Right lobe of liver (tissue), 6 donors: ENCODE data around the gene ADAM12. TPM values are rescaled to one million over a fixed set of nuclear protein-coding genes. Genes with fewer than 3 reads are reported as not detected.

ENCODE experiments used
- ATAC-seq, 4 donors: fragments of 200-7000 bp; cut with Tn5 transposase; one replicate each; pipeline ENCODE4 v1.9.1; 2020; ENCODE audit warnings: mild to moderate bottlenecking in 4 of 4, moderate library complexity in 4 of 4
- DNase-seq, 3 donors: peaks; one replicate each; pipeline ENCODE4 v3.0.0-alpha.2; 2020
- H3K27ac ChIP-seq, 3 donors: fragments of 200-600 bp; one replicate each; pipeline ENCODE4 v1.8.0; 2022
- H3K27me3 ChIP-seq, 2 donors: fragments of 200-600 bp; one replicate each; pipeline ENCODE4 v1.8.0; 2022
- H3K36me3 ChIP-seq, 4 donors: fragments of 200-600 bp; sonication (generic) in 1 of 4; one replicate each; pipeline versions ENCODE4 v1.5.1 to v1.8.0; 2017 to 2022; ENCODE audit warnings: control low read depth in 1 of 4
- H3K4me1 ChIP-seq, 4 donors: fragments of 200-600 bp; sonication (generic) in 1 of 4; one replicate each; pipeline versions ENCODE4 v1.5.1 to v1.8.0; 2017 to 2022; ENCODE audit warnings: control low read depth in 1 of 4
- H3K4me3 ChIP-seq, 3 donors: fragments of 200-600 bp; one replicate each; pipeline ENCODE4 v1.8.0; 2022
- H3K9me3 ChIP-seq, 4 donors: fragments of 200-600 bp; sonication (generic) in 1 of 4; one replicate each; pipeline versions ENCODE4 v1.5.1 to v1.8.0; 2017 to 2022; ENCODE audit warnings: control low read depth in 1 of 4
- POLR2A ChIP-seq: fragments of 450-650 bp; IDR thresholded peaks from one replicate; pipeline ENCODE4 v1.6.1; 2017; ENCODE audit warnings: antibody characterized with exemption, mild to moderate bottlenecking
- WGBS: methylation state at CpG from one replicate; pipeline ENCODE4 v1.1.6; 2018; ENCODE audit warnings: low coverage, low lambda C conversion rate; ENCODE audit not compliant: insufficient coverage; ENCODE audit errors: missing lambda C conversion rate; 5-methylcytosine and 5-hydroxymethylcytosine counted together
- intact Hi-C, 2 donors: fragments of 100-400 bp; cut with DNase I; formaldehyde crosslinking; loops; one replicate each; pipeline versions ENCODE4 v1.11.2 to v1.14.1; 2022
- total RNA-seq, 6 experiments: library from RNA; depleted of rRNA in 2 of 6; stranded (reverse); fragments of >200 nt in 2 of 6; fragmentation: NEBNext Ultra II Directional in 3 of 6; extraction: Animal tissue kit (Norgen Biotek cat#: 25700) in 3 of 6; gene quantifications; one replicate each; pipeline versions ENCODE4 v1.1.0 to v1.2.4, GENCODE V29; 2016 to 2023
- TF ChIP-seq, protein P1 (sequence below), 4 donors: fragments of 200-600 bp in 3 of 4; fragments of 450-650 bp in 1 of 4; IDR thresholded peaks; one replicate each; pipeline versions ENCODE4 v1.5.1 to v1.8.0; 2016 to 2022; ENCODE audit warnings: antibody characterized with exemption in 4 of 4, mild to moderate bottlenecking in 2 of 4
- donor health status: DM: no; HTN: yes; CAD: no.
- donor health status: DM: no; HTN: no; CAD: no.
- donor health status: DM: no; HTN: no; CAD: no.
- donor health status: DM: no; HTN: yes; CAD: no.
- donor health status: DM: no; HTN: yes; CAD: no.

The ADAM12 gene
- total RNA-seq, 6 experiments from 2014 or later: 0.06 to 1.3 (median 0.48) TPM; not detected in 2

GRCh38 chr10:126042906-126043305, 345.4 kb downstream of the ADAM12 start:
- TF ChIP-seq POLR2A: no peak
- TF ChIP-seq, protein P1, sequence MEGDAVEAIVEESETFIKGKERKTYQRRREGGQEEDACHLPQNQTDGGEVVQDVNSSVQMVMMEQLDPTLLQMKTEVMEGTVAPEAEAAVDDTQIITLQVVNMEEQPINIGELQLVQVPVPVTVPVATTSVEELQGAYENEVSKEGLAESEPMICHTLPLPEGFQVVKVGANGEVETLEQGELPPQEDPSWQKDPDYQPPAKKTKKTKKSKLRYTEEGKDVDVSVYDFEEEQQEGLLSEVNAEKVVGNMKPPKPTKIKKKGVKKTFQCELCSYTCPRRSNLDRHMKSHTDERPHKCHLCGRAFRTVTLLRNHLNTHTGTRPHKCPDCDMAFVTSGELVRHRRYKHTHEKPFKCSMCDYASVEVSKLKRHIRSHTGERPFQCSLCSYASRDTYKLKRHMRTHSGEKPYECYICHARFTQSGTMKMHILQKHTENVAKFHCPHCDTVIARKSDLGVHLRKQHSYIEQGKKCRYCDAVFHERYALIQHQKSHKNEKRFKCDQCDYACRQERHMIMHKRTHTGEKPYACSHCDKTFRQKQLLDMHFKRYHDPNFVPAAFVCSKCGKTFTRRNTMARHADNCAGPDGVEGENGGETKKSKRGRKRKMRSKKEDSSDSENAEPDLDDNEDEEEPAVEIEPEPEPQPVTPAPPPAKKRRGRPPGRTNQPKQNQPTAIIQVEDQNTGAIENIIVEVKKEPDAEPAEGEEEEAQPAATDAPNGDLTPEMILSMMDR (IDR thresholded peaks at IDR 0.05): no peak
- ATAC-seq (no peak), DNase-seq (no peak)
- Histone ChIP-seq H3K4me1 (no peaks in the 10 kb centered on the region), H3K4me3 (no peak overlapping the region), H3K27ac (no peak overlapping the region), H3K9me3 (no peaks in the 10 kb centered on the region), H3K27me3 (no peaks in the 10 kb centered on the region), H3K36me3 (no peaks in the 10 kb centered on the region)
- intact Hi-C loops: no loop called here
- no CpG with 5 or more reads among the region's 10 CpGs for WGBS

- DNase-seq: no peak
- intact Hi-C loops: no loop called here
- Histone ChIP-seq H3K9me3 (no peaks in the 10 kb centered on the region), H3K27ac (peak overlapping the region in 2 of 3 donors; percentile 33 to 43), H3K4me3 (no peak overlapping the region), H3K27me3 (no peaks in the 10 kb centered on the region), H3K4me1 (no peaks in the 10 kb centered on the region), H3K36me3 (no peaks in the 10 kb centered on the region)
- TF ChIP-seq POLR2A: no peak
- TF ChIP-seq, protein P1 (IDR thresholded peaks at IDR 0.05): no peak
- 27% methylated on average over 3 of the region's 4 CpGs for WGBS
- no peak for ATAC-seq
Observed at GRCh38 chr10:126042354-126042753, 345.9 kb downstream of the ADAM12 start.

- DNase-seq (peak; percentile 78 to 83 (median 80)), ATAC-seq (peak; percentile 90 to 95 (median 93))
- WGBS: 12% methylated on average over 9 of the region's 12 CpGs
- TF ChIP-seq, protein P1 (IDR thresholded peaks at IDR 0.05): no peak
- peak; percentile 30 for TF ChIP-seq POLR2A
- Histone ChIP-seq H3K9me3 (no peaks in the 10 kb centered on the region), H3K4me3 (no peak overlapping the region), H3K36me3 (no peaks in the 10 kb centered on the region), H3K27ac (peak overlapping the region in 2 of 3 donors; percentile 33 to 43), H3K27me3 (no peaks in the 10 kb centered on the region), H3K4me1 (no peaks in the 10 kb centered on the region)
- intact Hi-C loops: no loop called here
Observed at GRCh38 chr10:126041804-126042231, 346.5 kb downstream of the ADAM12 start.

GRCh38 chr10:126041117-126041516, 347.2 kb downstream of the ADAM12 start:
- intact Hi-C loops: no loop called here
- H3K36me3 ChIP-seq: no peaks in the 10 kb centered on the region
- ATAC-seq (no peak), DNase-seq (no peak)
- no peaks in the 10 kb centered on the region for H3K4me1 ChIP-seq
- TF ChIP-seq POLR2A: no peak
- TF ChIP-seq, protein P1 (IDR thresholded peaks at IDR 0.05): no peak
- no peaks in the 10 kb centered on the region for H3K27me3 ChIP-seq
- no peak overlapping the region for H3K4me3 ChIP-seq
- H3K9me3 ChIP-seq: no peaks in the 10 kb centered on the region
- H3K27ac ChIP-seq: no peak overlapping the region
- WGBS: 67% methylated on average over 4 of the region's 4 CpGs

DNA sequence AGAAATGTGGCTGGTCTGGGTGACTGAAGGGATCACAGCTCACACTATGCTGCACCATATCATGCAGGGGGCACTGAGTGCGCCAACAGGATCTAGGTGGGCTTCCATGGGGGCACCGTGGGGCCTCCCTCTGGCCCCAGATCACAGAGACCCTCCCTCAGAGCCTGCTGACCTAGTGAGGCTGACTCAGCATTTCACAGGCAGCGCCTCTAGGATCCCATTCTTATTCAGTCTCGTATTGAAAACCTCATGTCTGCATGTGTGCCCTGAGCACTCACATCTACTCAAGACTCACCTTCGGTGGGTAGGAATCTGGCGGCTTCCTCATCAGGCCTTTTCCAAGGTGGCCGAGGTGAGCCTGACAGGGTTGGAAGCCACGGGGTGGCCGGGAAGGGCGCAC, 350.3 kb downstream of the ADAM12 start:
- no peak for ATAC-seq
- TF ChIP-seq, protein P1 (IDR thresholded peaks at IDR 0.05): no peak
- TF ChIP-seq POLR2A: no peak
- H3K36me3 ChIP-seq: no peaks in the 10 kb centered on the region
- WGBS: 26% methylated on average over 4 of the region's 10 CpGs
- no peaks in the 10 kb centered on the region for H3K4me1 ChIP-seq
- no peaks in the 10 kb centered on the region for H3K27me3 ChIP-seq
- DNase-seq: no peak
- no peak overlapping the region for H3K27ac ChIP-seq
- no peak overlapping the region for H3K4me3 ChIP-seq
- H3K9me3 ChIP-seq: no peaks in the 10 kb centered on the region
- intact Hi-C loops: no loop called here
